DMS 273 (cell line): Measurements from ENCODE around the gene GTF2I.
A peak's percentile ranks its signal among the peaks of the same experiment; 100 is the strongest.
"Not testable (repeated sequence)": the region's sequence is repeated elsewhere in the genome, so short reads cannot be mapped to it uniquely, and the experiment has no call there.

Source experiments
- DNase-seq: peaks from one replicate; lab custom pipeline; 2025; ENCODE audit not compliant: unreplicated experiment; lab: John Stamatoyannopoulos, UW

Gene GTF2I

GRCh38 chr7:74656441-74656836 is 1.1 kb upstream of the GTF2I start:
- DNase-seq = peak; percentile 83

- DNase-seq = peak; percentile 100
Measured at GRCh38 chr7:74656837-74657691, 454 bp upstream of the GTF2I start.

- peak; percentile 99 for DNase-seq
Measured at GRCh38 chr7:74658178-74659004, 873 bp downstream of the GTF2I start.

GRCh38 chr7:74660202-74660601 is 2.7 kb downstream of the GTF2I start:
- not testable (repeated sequence) for DNase-seq

GRCh38 chr7:74661836-74662794 is 4.6 kb downstream of the GTF2I start:
- DNase-seq = peak; percentile 83

- no peak for DNase-seq
Measured at GRCh38 chr7:74665296-74665938, 7.9 kb downstream of the GTF2I start.

GRCh38 chr7:74667013-74667412 is 9.5 kb downstream of the GTF2I start:
- DNase-seq = not testable (repeated sequence)

GRCh38 chr7:74667520-74667919 is 10.0 kb downstream of the GTF2I start:
- not testable (repeated sequence) for DNase-seq

GRCh38 chr7:74671602-74672001 is 14.1 kb downstream of the GTF2I start:
- no peak for DNase-seq

- DNase-seq = no peak
Measured at GRCh38 chr7:74672343-74672915, 14.9 kb downstream of the GTF2I start.

GRCh38 chr7:74674166-74674565 is 16.6 kb downstream of the GTF2I start:
- no peak for DNase-seq

GRCh38 chr7:74682829-74683228 is 25.3 kb downstream of the GTF2I start:
- no peak for DNase-seq

- no peak for DNase-seq
Measured at GRCh38 chr7:74683799-74684198, 26.3 kb downstream of the GTF2I start.

- DNase-seq = no peak
Measured at GRCh38 chr7:74684473-74684872, 27.0 kb downstream of the GTF2I start.

GRCh38 chr7:74684921-74685320 is 27.4 kb downstream of the GTF2I start:
- no peak for DNase-seq

- no peak for DNase-seq
Measured at GRCh38 chr7:74690474-74690873, 33.0 kb downstream of the GTF2I start.

GRCh38 chr7:74704419-74704818 is 46.9 kb downstream of the GTF2I start:
- not testable (repeated sequence) for DNase-seq

GRCh38 chr7:74707238-74707637 is 49.7 kb downstream of the GTF2I start:
- DNase-seq = no peak

- no peak for DNase-seq
Measured at GRCh38 chr7:74708569-74709275, 51.2 kb downstream of the GTF2I start.
